Omental fat pad (tissue), 4 donors: ENCODE results near the gene DGKE. TPM values are rescaled to one million over a fixed set of nuclear protein-coding genes. Genes with fewer than 3 reads are reported as not detected.

Source experiments
- ATAC-seq: fragments of 150-250 bp; one replicate; pipeline ENCODE4 v1.9.1; 2016; ENCODE audit warnings: mild to moderate bottlenecking, moderate library complexity; ENCODE audit not compliant: low FRiP score
- DNase-seq: peaks from one replicate; pipeline ENCODE4 v3.0.0-alpha.2; 2019; ENCODE audit warnings: low spot score
- total RNA-seq, 4 donors: library from RNA; depleted of rRNA; stranded (reverse); fragments of >200 nt; gene quantifications; one replicate each; pipeline ENCODE4 v1.1.0, GENCODE V29; 2016
- TF ChIP-seq, protein P1 (sequence below), 3 donors: fragments of 450-650 bp; IDR thresholded peaks; one replicate each; pipeline ENCODE4 v1.5.1; 2016 to 2017; ENCODE audit warnings: antibody characterized with exemption in 3 of 3, mild to moderate bottlenecking in 3 of 3, moderate library complexity in 2 of 3

Gene DGKE
- total RNA-seq, 4 donors from 2014 or later, result 5.9 to 19.4 (median 6.8) TPM

DNA sequence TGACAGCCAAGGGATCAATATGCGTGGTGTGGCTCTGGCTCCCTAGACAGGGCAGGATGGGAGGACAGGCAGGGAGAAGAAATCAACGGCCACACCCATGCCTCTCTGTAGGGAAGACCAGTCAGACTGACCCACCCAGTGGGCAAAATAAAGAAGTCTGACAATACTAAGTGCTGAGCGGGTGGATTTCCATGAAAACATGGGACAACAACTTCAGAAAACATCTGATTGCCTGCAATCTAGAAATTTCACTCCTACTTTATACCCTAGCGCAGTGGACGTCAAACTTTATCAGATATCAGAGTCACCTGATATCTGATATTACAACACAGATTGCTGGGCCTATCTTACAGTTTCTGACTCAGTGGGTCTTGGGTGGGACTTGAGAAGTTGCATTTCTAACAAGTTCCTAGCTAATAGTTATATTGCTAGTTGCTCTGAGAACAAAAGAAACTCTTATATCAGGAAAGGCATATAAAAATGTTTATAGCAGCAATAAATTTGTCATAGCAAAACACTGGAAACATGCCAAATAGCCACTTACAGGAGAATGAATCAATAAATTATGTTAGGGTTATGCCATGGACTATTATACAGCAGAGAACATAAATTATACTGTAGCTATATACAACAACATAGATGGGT is 38.6 kb upstream of the DGKE start:
- DNase-seq (no peak), ATAC-seq (no peak)
- TF ChIP-seq, protein P1, sequence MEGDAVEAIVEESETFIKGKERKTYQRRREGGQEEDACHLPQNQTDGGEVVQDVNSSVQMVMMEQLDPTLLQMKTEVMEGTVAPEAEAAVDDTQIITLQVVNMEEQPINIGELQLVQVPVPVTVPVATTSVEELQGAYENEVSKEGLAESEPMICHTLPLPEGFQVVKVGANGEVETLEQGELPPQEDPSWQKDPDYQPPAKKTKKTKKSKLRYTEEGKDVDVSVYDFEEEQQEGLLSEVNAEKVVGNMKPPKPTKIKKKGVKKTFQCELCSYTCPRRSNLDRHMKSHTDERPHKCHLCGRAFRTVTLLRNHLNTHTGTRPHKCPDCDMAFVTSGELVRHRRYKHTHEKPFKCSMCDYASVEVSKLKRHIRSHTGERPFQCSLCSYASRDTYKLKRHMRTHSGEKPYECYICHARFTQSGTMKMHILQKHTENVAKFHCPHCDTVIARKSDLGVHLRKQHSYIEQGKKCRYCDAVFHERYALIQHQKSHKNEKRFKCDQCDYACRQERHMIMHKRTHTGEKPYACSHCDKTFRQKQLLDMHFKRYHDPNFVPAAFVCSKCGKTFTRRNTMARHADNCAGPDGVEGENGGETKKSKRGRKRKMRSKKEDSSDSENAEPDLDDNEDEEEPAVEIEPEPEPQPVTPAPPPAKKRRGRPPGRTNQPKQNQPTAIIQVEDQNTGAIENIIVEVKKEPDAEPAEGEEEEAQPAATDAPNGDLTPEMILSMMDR (IDR thresholded peaks at IDR 0.05), result no peak

DNA sequence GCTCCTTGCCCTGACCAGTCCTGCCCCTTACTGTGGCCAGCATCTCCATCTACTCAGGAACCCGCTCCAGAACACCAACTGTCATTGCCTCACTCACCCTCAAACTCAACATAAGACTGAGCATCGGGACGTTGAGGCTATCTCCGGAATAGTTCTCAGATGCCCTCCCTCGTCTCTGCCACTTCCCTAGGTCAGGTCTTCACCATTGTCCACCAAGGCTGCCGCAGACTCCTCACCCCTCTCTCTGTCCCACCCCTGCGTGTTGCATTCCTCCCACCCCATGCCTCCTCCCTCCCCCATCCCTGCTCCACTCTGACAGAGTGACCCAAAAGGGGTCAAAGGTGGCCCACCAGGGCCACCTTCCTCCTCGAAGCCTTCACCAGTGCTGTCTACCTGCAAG is 37.4 kb upstream of the DGKE start:
- ATAC-seq (no peak), DNase-seq (no peak)
- TF ChIP-seq, protein P1 (IDR thresholded peaks at IDR 0.05), result no peak

DNA sequence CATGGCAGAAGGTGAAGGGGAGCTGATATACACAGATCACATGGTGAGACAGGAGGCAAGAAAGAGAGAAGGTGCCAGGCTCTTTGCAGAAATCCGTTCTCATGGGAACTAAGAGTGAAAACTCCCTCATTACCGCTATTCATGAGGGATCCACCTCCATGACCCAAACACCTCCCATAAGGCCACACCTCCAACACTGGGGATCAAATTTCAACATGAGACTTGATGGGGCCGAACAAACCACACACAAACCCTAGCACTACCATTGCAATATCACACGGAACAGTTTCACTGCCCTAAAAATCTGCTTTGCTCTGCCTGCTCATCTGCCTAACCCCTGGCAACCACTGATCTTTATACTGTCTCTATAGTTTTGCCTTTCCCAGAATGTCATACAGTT is 35.0 kb upstream of the DGKE start:
- ATAC-seq (peak; percentile 73), DNase-seq (no peak)
- TF ChIP-seq, protein P1 (IDR thresholded peaks at IDR 0.05), result no peak

DNA sequence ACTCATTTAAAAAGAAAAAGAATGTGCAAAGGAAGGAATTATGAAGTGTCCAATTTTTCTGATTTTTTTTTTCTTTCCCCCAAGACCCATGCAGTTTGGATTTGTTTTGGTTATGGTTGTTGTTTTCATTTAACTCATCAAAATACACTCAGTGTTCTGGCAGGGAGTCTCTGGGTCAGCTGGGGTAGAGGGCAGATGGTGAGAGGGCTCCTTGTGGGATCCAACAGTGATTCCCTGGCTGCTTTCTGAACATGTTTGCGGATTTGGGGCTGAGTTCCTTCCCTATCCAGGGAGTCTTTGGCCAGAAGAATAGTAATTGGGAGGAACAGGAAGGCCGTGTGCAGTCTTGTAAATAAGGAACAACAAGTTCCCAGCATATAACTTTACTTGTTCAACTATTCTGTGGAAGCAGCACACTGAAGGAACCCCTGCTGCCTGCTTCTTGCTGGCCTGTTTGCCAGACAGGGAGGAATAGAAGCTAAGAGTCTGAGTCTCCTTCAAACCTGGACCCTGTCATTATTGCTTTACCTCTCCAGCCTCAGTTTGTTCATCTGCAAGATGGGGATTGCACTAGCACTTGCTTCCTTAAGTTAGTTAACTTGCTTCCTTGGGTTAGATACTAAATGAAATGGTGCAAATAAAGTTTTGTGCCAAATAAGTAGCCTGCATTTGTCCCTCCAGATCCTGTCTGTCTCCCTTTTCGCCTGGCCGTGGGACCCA is 32.3 kb upstream of the DGKE start:
- no peak for DNase-seq
- ATAC-seq, result no peak
- TF ChIP-seq, protein P1 (IDR thresholded peaks at IDR 0.05), result no peak

DNA sequence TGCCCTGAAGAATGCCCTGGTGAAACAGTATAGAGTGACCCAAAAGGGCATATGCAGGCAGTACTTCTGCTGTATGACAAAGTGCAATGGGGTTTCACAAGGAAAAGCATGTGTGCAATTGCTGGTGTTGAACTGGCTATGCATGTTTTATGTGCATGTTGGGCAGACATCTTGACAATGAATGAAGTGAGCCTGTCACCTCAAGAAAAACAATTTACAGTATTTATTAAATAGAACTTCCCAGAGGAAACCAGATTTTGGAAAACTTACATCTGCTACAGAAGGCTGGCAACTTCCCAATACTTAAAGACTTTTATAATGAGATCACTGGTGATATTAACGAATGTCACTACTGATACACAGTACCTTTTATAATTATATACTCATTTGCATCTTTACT is 30.9 kb upstream of the DGKE start:
- DNase-seq (no peak), ATAC-seq (no peak)
- TF ChIP-seq, protein P1 (IDR thresholded peaks at IDR 0.05), result no peak

DNA sequence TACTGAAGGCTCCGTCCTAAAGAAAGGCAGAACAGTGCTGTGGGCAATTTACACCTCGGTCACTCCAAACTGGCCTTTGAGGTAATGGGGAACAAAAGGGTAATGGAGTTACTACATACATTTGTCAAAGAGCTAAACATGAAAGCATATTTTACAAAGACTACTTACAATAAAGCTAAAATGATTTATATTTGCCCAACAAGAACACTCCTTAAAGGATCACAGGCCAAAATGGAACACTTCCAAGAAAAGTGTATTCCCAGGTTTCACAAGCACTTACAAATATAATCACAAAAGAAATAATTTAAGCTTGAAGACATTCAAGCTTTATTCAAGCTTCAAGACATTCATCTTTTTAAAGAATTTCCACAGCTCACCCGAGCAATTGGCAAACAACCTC is 29.5 kb upstream of the DGKE start:
- ATAC-seq (peak; percentile 26), DNase-seq (no peak)
- TF ChIP-seq, protein P1 (IDR thresholded peaks at IDR 0.05), result no peak

DNA sequence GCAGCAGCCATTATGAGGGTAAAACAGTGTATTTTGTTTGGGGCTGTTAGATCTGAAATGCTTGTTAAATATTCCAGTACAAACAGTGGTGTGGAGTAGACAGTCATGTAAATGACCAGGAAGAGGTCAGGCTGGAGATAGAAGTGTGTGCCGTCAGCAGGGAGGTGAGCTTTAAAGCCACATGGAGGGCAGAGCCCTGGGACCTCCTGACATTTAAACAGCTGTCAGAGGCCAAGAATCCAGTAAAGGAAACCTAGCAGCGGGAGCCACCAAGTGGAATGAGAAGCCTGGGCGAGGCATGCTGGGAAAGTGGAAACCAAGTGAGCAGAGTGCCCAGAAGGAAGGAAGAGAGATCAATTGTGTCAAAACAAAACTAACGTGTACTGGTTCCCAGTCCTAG is 27.0 kb upstream of the DGKE start:
- no peak for DNase-seq
- TF ChIP-seq, protein P1 (IDR thresholded peaks at IDR 0.05), result no peak
- no peak for ATAC-seq
